ENCODE results near the gene NFIX.

DNA sequence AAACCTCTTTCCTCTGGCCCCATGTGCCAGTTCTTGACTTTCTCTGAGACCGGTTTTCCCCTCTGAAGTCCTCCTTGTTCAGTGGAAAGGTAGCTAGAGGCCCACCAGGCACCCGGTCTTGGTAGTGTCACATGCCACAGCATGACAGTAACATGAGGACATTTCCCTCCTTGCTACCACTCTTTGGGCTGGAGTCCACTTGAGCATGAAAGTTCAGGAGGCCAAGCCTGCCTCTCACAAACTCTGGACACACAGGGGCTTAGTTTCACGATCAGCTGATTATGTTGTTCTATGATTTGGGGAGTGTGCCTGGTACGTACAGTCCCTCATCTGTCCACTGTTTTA, 45.6 kb downstream of the NFIX start:
- no peak for TF ChIP-seq GATA3 (IDR thresholded peaks at IDR 0.05; ENCODE audit: low read depth, low read length)
- no peak for TF ChIP-seq GATA2 (IDR thresholded peaks at IDR 0.05; ENCODE audit: low read depth, low read length)
